ENCODE measurements around the gene GCNT2. TPM values are rescaled to one million over a fixed set of nuclear protein-coding genes. Genes with fewer than 3 reads are reported as not detected.
A peak's percentile ranks its signal among the peaks of the same experiment; 100 is the strongest.
"Not testable (repeated sequence)": the region's sequence is repeated elsewhere in the genome, so short reads cannot be mapped to it uniquely, and the experiment has no call there.

GCNT2 gene
- total RNA-seq, 1 donor from 2014 or later: 16.7 TPM

- Histone ChIP-seq H3K9me3 (no peaks in the 10 kb centered on the region), H3K27ac (no peak overlapping the region), H3K4me3 (no peak overlapping the region), H3K36me3 (no peaks in the 10 kb centered on the region), H3K4me1 (peaks cover 3 to 5% of the 10 kb centered on the region in 2 donors), H3K27me3 (no peaks in the 10 kb centered on the region)
- TF ChIP-seq CTCF (IDR thresholded peaks at IDR 0.05): no peak
- intact Hi-C loops (cut with DNase I): no loop called here
- no peak for DNase-seq (ENCODE audit: low spot score in 2 of 2)
Measured at GRCh38 chr6:10564975-10565673, 44.0 kb downstream of the GCNT2 start.

DNA sequence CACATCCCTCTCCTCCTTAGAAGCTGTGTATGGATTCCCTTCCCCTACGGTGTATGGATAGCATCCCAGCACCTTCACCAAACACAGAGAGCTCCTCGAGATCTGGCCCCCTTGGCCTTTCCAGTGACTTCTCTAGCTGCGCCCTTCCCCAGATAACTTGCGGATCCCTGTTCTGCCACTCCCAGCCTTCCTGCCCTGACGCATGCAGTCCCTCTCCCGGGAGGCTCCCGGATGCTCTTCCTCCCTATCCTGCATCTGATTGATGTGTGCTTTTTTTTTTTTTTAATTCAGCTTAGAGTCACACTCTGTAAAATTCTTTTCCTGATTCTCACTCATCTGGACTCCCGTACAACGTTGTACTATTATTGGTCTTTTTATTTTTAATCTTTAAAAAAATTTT, 44.8 kb downstream of the GCNT2 start:
- no peak for DNase-seq (ENCODE audit: low spot score in 2 of 2)
- Histone ChIP-seq H3K27me3 (no peaks in the 10 kb centered on the region), H3K4me1 (peaks cover 3 to 5% of the 10 kb centered on the region in 2 donors), H3K9me3 (no peaks in the 10 kb centered on the region), H3K27ac (no peak overlapping the region), H3K4me3 (no peak overlapping the region), H3K36me3 (no peaks in the 10 kb centered on the region)
- intact Hi-C loops (cut with DNase I): no loop called here
- TF ChIP-seq CTCF (IDR thresholded peaks at IDR 0.05): no peak

GRCh38 chr6:10567256-10568026, 46.3 kb downstream of the GCNT2 start:
- Histone ChIP-seq H3K36me3 (no peaks in the 10 kb centered on the region), H3K4me1 (no peaks in the 10 kb centered on the region), H3K4me3 (no peak overlapping the region), H3K9me3 (no peaks in the 10 kb centered on the region), H3K27me3 (no peaks in the 10 kb centered on the region), H3K27ac (no peak overlapping the region)
- intact Hi-C loops (cut with DNase I): no loop called here
- no peak for DNase-seq (ENCODE audit: low spot score in 2 of 2)
- TF ChIP-seq CTCF (IDR thresholded peaks at IDR 0.05): no peak

DNA sequence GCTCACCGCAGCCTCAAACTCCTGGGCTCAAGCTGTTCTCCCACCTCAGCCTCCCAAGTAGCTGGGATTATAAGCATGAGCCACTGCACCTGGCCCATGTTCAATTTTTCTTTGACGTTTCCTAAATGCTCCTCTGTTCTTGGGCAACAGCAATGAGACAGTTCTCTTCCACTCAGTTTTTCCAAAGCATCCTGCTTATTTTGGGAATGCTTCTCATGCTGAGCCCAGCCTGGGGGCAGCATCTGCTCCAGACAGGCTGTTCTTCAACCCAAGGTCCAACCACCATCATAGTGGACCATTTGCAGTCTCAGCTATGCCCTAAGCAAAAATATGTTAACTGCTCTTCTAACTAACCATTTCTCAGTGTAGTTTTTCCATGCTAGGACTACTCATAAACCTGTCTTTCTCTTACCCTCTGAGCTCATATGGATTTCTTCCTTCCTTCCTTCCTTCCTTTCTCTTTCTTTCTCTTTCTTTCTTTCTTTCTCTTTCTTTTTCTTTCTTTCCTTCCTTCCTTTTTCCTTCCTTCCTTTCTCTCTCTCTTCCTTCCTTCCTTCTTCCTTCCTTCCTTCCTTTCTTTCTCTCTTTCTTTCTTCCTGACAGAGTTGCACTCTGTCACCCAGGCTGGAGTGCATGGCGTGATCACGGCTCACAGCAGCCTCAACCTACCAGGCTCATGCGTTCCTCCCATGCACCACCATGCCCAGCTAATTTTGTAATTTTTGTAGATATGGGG, 48.4 kb downstream of the GCNT2 start:
- Histone ChIP-seq H3K4me1 (no peaks in the 10 kb centered on the region), H3K27ac (peak overlapping the region; percentile 19 to 60), H3K4me3 (no peak overlapping the region), H3K36me3 (peaks cover 0 to 5% of the 10 kb centered on the region in 2 donors), H3K9me3 (no peaks in the 10 kb centered on the region), H3K27me3 (no peaks in the 10 kb centered on the region)
- TF ChIP-seq CTCF (IDR thresholded peaks at IDR 0.05): no peak
- intact Hi-C loops (cut with DNase I): loop anchor here (5.0 kb wide), 1 partner anchor 42 kb away; no protein-coding TSS in a partner anchor
- peak in 1 of 2 donors; percentile 71 for DNase-seq (ENCODE audit: low spot score in 2 of 2)

DNA sequence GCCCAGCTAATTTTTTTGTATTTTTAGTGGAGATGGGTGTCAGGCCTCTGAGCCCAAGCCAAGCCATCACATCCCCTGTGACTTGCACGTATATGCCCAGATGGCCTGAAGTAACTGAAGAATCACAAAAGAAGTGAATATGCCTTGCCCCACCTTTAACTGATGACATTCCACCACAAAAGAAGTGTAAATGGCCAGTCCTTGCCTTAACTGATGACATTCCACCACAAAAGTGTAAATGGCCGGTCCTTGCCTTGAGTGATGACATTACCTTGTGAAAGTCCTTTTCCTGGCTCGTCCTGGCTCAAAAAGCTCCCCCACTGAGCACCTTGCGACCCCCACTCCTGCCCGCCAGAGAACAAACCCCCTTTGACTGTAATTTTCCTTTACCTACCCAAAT, 54.4 kb downstream of the GCNT2 start:
- intact Hi-C loops (cut with DNase I): not testable (repeated sequence)

GRCh38 chr6:10576226-10576625, 55.1 kb downstream of the GCNT2 start:
- Histone ChIP-seq H3K27me3 (no peaks in the 10 kb centered on the region), H3K4me3 (no peak overlapping the region), H3K27ac (no peak overlapping the region), H3K36me3 (peaks cover 0 to 5% of the 10 kb centered on the region in 2 donors), H3K4me1 (no peaks in the 10 kb centered on the region), H3K9me3 (no peaks in the 10 kb centered on the region)
- no peak for TF ChIP-seq CTCF (IDR thresholded peaks at IDR 0.05)
- intact Hi-C loops (cut with DNase I): no loop called here
- no peak for DNase-seq (ENCODE audit: low spot score in 2 of 2)

More for the DNA sequence above, 54.4 kb downstream of the GCNT2 start:
- not testable (repeated sequence) for H3K4me3 ChIP-seq; H3K9me3 ChIP-seq; H3K36me3 ChIP-seq; DNase-seq (ENCODE audit: low spot score in 2 of 2); H3K4me1 ChIP-seq; H3K27me3 ChIP-seq; H3K27ac ChIP-seq
